Uterus (tissue), 2 donors: ENCODE data around the gene TRANK1.

Experiments
- POLR2A ChIP-seq, 2 donors: fragments of 450-650 bp; IDR thresholded peaks; one replicate each; pipeline ENCODE4 v1.6.1; 2016; ENCODE audit warnings: antibody characterized with exemption in 2 of 2, mild to moderate bottlenecking in 1 of 2, moderate library complexity in 1 of 2
- TF ChIP-seq, protein P1 (sequence below), 4 experiments: fragments of 200-600 bp in 2 of 4; fragments of 450-650 bp in 2 of 4; sonication (generic) in 2 of 4; IDR thresholded peaks; one replicate each; pipeline ENCODE4 v1.5.1; 2016 to 2019; ENCODE audit warnings: antibody characterized with exemption in 4 of 4, mild to moderate bottlenecking in 2 of 4, moderate library complexity in 1 of 4

DNA sequence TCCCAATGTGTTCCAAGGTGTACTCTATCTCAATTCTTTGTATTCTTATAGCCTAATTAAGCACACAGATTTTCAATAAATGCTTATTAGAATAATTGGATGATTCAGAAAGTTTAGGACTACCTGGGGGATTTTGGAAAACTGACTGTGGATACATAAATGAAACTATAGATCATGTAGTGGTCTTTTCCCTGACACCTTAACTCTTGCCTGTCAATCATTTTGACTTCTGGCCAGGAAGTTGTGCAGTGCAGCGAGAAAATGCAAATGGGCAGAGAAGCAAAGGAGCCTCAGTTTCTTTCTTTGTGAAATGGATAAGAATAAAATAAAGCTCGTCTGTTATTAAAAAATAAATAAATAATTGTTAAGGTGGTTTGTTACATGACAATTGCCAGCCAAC lies 133.1 kb downstream of the TRANK1 start:
- TF ChIP-seq, protein P1, sequence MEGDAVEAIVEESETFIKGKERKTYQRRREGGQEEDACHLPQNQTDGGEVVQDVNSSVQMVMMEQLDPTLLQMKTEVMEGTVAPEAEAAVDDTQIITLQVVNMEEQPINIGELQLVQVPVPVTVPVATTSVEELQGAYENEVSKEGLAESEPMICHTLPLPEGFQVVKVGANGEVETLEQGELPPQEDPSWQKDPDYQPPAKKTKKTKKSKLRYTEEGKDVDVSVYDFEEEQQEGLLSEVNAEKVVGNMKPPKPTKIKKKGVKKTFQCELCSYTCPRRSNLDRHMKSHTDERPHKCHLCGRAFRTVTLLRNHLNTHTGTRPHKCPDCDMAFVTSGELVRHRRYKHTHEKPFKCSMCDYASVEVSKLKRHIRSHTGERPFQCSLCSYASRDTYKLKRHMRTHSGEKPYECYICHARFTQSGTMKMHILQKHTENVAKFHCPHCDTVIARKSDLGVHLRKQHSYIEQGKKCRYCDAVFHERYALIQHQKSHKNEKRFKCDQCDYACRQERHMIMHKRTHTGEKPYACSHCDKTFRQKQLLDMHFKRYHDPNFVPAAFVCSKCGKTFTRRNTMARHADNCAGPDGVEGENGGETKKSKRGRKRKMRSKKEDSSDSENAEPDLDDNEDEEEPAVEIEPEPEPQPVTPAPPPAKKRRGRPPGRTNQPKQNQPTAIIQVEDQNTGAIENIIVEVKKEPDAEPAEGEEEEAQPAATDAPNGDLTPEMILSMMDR (IDR thresholded peaks at IDR 0.05): no peak
- no peak for TF ChIP-seq POLR2A (IDR thresholded peaks at IDR 0.05)
